Measurements from ENCODE around the gene CD200R1. TPM values are rescaled to one million over a fixed set of nuclear protein-coding genes. Genes with fewer than 3 reads are reported as not detected.
A peak's percentile ranks its signal among the peaks of the same experiment; 100 is the strongest.

Gene CD200R1
- total and polyA plus RNA-seq, 2 of the 4 experiments (the other 2 are of a cell fraction): under 0.01 to 0.05 TPM

- Histone ChIP-seq H3K27me3 (ENCODE audit: control insufficient read depth, insufficient read depth, low read length) (peaks cover 4% of the 10 kb centered on the region; the same call in 1 of the 2 replicates), H3K18ac (ENCODE audit: low read depth, low read length) (no peak overlapping the region), H2BK15ac (ENCODE audit: low read depth, low read length) (no peak overlapping the region), H2AK5ac (ENCODE audit: low read depth, low read length) (no peak overlapping the region), H4K8ac (ENCODE audit: low read depth in 2 of 2, low read length in 2 of 2) (no peak overlapping the region), H3K14ac (replicated peaks; ENCODE audit: low read depth, low read length) (no peak overlapping the region), H3K79me1 (ENCODE audit: low read depth in 1 of 2, low read length in 2 of 2) (no peaks in the 10 kb centered on the region), H3K27ac (ENCODE audit: insufficient read depth, low read length) (no peak overlapping the region), H4K20me1 (ENCODE audit: insufficient read depth, low read length) (no peaks in the 10 kb centered on the region), H2AK9ac (replicated peaks; ENCODE audit: low read depth, low read length, poor library complexity) (no peak overlapping the region), H4K91ac (ENCODE audit: insufficient read depth, low read depth, low read length) (no peak overlapping the region), H3K23ac (ENCODE audit: low read depth, low read length) (no peak overlapping the region), H3K4me2 (ENCODE audit: low read depth, low read length) (no peak overlapping the region), H3K36me3 (ENCODE audit: control insufficient read depth, insufficient read depth, low read length) (no peaks in the 10 kb centered on the region), H2BK5ac (ENCODE audit: low read depth, low read length, poor library complexity, severe bottlenecking) (no peak overlapping the region), H3K9me3 (ENCODE audit: control insufficient read depth, insufficient read depth, low read length) (no peaks in the 10 kb centered on the region), H3K4me3 (ENCODE audit: insufficient read depth, low read depth, low read length) (no peak overlapping the region), H2BK120ac (ENCODE audit: low read depth, low read length) (no peak overlapping the region), H3K56ac (ENCODE audit: extremely low read depth, insufficient read depth, low read length) (no peak overlapping the region), H2AFZ (replicated peaks; ENCODE audit: low read length, poor library complexity) (peak overlapping the region; percentile 51), H3K9me1 (ENCODE audit: insufficient read depth, low read length) (no peaks in the 10 kb centered on the region), H3K4me1 (ENCODE audit: control insufficient read depth, insufficient read depth, low read length) (no peaks in the 10 kb centered on the region), H4K5ac (ENCODE audit: low read depth, low read length) (no peak overlapping the region), H3K9ac (ENCODE audit: low read depth, low read length) (no peak overlapping the region), H2BK20ac (ENCODE audit: low read depth, low read length) (no peak overlapping the region), H3K4ac (ENCODE audit: low read depth, low read length) (no peak overlapping the region)
- in situ Hi-C loops (cut with MboI; ENCODE audit: low sequenced_read_pairs): no loop called here
- intact Hi-C loops (cut with micrococcal nuclease): no loop called here
- dilution Hi-C loops (cut with HindIII; ENCODE audit: low sequenced_read_pairs, unreplicated experiment): no loop called here
- ChIA-PET POLR2A (ENCODE audit: unreplicated experiment) (no interaction called here), CTCF (no interaction called here)
- BruUV-seq (replicated peaks): no TSS peak
- no peak for TF ChIP-seq MXI1 (IDR thresholded peaks at IDR 0.05; ENCODE audit: borderline replicate concordance, low read depth, low read length)
- no peak for TF ChIP-seq RFX5 (IDR thresholded peaks at IDR 0.05; ENCODE audit: low read depth, low read length)
- TF ChIP-seq RCOR1 (IDR thresholded peaks at IDR 0.05; ENCODE audit: insufficient replicate concordance, low read length): no peak
- no peak for TF ChIP-seq FOS (IDR thresholded peaks at IDR 0.05; ENCODE audit: low read depth, low read length)
- no peak for TF ChIP-seq MAFK (IDR thresholded peaks at IDR 0.05; ENCODE audit: low read depth, low read length)
- no peak for TF ChIP-seq ELK1 (IDR thresholded peaks at IDR 0.05; ENCODE audit: borderline replicate concordance, low read depth, low read length)
- no peak for TF ChIP-seq CHD1 (IDR thresholded peaks at IDR 0.05; ENCODE audit: low read depth, low read length)
- TF ChIP-seq CEBPB (IDR thresholded peaks at IDR 0.05; ENCODE audit: low read depth, low read length): no peak
- TF ChIP-seq POLR2A (IDR thresholded peaks at IDR 0.05; ENCODE audit: low read depth, low read length): no peak
- no peak for TF ChIP-seq SMC3 (IDR thresholded peaks at IDR 0.05; ENCODE audit: low read depth, low read length)
- TF ChIP-seq NFE2L2 (IDR thresholded peaks at IDR 0.05; ENCODE audit: low read depth, low read length): no peak
- TF ChIP-seq CTCF (conservative IDR thresholded peaks at IDR 0.05; ENCODE audit: low read depth, low read length): no peak
- TF ChIP-seq BHLHE40 (IDR thresholded peaks at IDR 0.05; ENCODE audit: low read depth, low read length): no peak
- DNase-seq (no peak), ATAC-seq (ENCODE audit: low read depth) (no peak)
Observed at GRCh38 chr3:112956351-112956750, 18.6 kb downstream of the CD200R1 start.
